Right kidney (tissue), 1 donor: ENCODE data around the gene APC2.
"Not testable (repeated sequence)": the region's sequence is repeated elsewhere in the genome, so short reads cannot be mapped to it uniquely, and the experiment has no call there.

Source experiments
- DNase-seq: peaks from one replicate; pipeline ENCODE4 v3.0.0-alpha.2; 2016

The APC2 gene

DNA sequence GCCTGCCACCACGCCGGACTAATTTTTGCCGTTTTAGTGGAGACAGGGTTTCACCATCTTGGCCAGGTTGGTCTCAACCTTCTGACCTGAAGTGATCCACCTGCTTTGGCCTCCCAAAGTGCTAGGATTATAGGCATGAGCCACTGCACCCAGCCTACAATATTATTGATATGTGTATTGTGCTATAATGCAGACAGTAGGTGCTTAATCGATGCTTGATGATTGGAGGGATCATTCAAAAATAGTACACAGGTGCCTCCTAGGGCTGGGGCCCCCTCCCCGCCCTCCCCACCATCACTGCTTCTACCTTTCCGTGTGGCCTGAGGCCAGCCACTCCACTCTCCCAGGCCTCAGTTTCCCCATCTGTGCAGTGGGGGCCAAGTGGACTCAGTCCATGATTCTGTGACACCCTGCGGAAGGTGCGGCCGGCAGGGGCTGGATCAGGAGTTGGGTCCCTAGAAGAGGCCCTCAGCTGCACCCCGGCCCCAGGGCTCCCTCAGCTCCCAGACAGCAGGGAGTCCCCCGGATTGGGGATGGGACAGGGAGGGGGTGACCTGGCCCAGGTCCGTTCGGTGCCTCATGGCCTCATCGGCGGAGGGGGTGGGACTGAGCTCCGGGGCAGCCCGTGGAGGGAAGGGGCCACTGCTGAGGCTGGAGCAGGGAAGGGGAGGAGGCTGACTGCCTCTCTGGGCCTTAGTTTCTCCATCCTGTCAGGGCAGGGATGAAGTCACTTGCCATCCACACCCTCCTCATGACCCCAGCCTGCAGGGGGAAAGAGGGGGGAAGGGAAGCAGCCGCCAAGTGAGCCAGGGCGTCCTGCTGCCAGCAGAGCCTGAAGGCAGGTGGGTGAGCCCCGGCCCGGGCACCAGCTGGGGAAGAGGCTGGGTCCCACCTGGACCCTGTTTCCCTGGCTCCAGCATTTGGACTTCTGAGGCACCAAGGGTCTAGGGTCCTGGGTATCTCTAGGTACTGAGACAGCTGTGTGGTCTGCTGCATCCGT lies 61.7 kb downstream of the APC2 start:
- DNase-seq: no peak

- DNase-seq: no peak
These were observed 63.0 kb downstream of the APC2 start, which contains the start of gene ADAMTSL5 for GRCh38 chr19:1512671-1513498. ADAMTSL5 (minus strand) TSS chr19:1513019; CDS start chr19:1510943, 2,076 bp downstream.

GRCh38 chr19:1513499-1514294 lies 63.8 kb downstream of the APC2 start:
- DNase-seq: no peak

DNA sequence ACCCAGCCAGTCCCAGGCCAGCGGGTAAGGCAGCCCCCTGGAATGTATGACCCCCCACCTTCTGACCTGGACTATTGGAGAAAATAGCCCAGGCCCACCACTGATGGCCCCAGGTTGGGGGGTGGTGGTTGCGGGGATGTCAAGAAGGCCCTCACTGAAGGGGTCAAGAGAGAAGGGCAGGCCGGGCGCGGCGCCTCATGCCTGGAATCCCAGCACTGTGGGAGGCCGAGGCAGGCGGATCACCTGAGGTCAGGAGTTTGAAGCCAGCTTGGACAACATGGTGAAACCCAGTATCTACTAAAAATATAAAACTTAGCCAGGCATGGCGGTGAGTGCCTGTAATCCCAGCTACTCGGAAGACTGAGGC lies 64.4 kb downstream of the APC2 start:
- DNase-seq: no peak

GRCh38 chr19:1514986-1515721 lies 65.2 kb downstream of the APC2 start:
- DNase-seq: no peak

GRCh38 chr19:1516395-1516753 lies 66.5 kb downstream of the APC2 start:
- no peak for DNase-seq

DNA sequence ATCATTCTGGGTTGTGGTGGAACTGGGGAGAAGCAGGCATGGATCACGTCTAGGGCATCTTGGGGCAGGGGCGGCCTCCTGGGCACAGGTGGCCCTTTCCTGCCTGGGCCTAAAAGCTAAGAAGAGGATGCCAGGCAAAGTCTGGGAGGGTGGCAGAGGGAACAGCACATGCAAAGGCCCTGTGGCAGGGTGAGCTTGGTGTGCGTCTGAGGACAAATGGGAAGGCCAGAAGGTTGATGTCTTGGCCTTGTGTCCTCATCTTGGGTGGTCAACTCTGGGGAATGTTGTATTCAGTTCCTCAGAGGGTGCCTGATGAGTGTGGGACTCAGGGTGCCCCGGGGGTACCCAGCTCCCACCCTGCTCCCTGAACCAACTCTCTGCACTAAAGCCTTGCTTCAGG lies 68.5 kb downstream of the APC2 start:
- DNase-seq: no peak

GRCh38 chr19:1519802-1520201 lies 69.9 kb downstream of the APC2 start:
- not testable (repeated sequence) for DNase-seq

DNA sequence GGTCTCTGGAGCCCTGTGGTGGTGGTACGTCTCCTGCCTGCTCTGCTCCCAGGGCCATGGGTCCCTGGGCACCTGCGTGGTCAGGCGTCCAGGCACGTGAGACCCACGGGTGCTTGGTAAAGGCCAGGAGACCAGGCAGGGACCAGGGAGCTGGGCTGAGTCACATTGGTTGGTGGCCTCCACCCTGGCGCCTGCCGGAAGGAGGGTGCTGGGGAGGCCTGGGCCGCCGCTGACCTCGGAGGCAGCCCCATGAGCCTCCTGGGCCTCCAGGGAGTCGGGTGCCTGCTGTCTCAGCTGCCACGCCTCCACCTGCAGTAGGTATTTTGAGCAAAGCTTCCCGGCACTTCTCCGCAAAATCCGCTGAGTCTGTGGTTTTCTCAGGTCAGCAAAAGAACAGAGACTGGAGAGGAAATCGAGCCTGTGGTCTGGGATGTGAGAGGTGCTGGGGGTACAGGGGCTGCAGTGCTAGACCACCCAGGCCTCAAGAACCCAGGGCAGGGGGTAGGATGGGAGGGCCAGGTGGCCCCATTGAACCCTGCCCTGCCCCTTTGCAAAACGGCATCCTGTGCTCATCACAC lies 70.4 kb downstream of the APC2 start:
- no peak for DNase-seq

DNA sequence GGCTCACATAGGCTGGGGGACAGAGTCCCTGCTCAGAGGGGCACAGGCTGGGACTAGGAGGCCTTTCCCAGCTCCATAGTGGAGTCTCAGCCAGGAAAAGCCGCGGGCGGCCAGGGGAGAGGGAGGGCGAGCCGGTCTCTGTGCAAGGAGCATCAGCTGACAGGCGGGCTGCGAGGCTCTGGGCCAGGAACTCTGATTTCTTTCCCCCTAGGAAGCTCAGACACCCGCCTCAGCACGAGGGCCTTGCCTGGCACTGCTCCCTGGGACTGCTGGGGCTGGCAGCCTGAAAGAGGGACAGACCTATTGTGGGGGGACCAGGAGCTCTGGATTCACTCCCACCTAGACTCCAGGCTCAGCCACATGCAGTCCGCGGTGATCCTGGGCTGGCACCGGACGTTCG lies 71.7 kb downstream of the APC2 start:
- no peak for DNase-seq

- no peak for DNase-seq
These were observed 72.1 kb downstream of the APC2 start for GRCh38 chr19:1522061-1522460.

GRCh38 chr19:1522838-1523237 lies 72.9 kb downstream of the APC2 start:
- DNase-seq: no peak
